Stimulated activated CD4-positive, alpha-beta T cell treated with anti-CD3 and anti-CD28 coated beads, Interleukin-12 subunit alpha, Interleukin-12 subunit beta, amount 100 ng/mL, for 24 hours (primary cell): ENCODE results near the gene PSME3.
"Not testable (repeated sequence)": the region's sequence is repeated elsewhere in the genome, so short reads cannot be mapped to it uniquely, and the experiment has no call there.

Source experiments
- DNase-seq, 2 experiments: peaks; one replicate each; pipeline ENCODE4 v3.0.0-alpha.2; 2020; ENCODE audit warnings: low read depth in 2 of 2

PSME3 gene

DNA sequence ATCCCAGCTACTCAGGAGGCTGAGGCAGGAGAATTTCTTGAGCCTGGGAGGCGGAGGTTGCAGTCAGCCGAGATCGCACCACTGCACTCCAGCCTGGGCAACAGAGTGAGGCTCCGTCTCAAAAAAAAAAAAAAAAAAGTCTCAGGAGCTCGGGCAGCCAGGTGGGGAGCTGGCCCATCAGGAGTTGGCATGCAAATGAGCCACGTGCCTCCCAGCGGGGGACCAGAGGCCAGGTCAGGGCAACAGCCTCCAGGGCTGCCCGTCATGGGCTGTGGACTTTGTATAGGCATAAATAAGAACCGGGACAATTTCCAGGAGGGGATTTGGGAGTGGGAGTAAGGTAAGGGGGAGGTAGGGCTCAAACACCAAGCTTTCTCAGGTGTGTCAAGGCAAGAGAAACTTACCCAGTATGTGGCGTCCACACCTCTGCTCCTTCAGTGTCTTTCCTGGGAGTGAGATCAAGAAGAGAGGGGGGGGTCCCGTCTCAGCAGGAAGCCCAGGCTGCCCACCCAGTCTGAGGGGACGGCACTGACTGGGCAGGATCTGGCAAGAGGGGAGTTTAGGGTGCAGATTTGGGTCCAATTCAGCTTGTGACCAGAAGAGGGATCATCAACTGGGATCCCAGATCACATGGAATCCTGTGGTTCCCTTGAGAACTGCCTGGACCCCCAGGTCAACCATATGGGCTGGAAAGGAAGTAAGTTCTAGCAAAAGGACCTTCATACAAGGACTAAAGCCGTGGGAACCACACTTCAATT is 45.1 kb downstream of the PSME3 start:
- no peak for DNase-seq

DNA sequence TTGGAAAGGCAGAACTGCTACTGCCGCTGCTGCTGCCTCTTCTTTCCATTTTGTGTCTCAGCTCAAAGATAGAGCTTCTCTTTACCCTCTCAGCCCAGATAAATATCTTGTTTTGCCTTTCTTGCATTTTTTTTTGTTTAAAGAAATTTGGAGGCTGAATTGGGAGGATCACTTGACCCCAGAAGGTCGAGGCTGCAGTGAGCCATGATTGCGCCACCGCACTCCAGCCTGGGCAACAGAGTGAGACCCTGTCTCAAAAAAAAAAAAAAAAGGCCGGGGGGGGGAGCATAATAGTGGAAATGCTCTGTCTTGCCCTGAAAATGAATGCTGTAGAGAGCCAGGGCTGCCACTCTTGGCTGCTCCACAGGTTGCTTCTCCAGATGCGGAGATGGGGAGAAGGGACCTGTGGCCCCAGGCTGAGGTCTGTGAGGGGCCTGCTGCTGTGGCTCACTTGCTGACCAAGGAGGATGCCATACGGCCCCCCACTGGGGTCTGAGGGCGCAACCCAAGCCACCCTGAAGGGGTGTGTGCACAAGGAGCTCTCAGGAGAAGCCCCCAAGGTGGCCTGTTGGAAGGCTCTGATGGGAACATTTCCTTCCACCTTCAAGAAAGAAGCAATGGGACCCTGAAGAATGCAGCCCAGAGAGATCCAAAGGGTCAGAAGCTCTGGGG is 45.9 kb downstream of the PSME3 start:
- DNase-seq, result no peak

DNA sequence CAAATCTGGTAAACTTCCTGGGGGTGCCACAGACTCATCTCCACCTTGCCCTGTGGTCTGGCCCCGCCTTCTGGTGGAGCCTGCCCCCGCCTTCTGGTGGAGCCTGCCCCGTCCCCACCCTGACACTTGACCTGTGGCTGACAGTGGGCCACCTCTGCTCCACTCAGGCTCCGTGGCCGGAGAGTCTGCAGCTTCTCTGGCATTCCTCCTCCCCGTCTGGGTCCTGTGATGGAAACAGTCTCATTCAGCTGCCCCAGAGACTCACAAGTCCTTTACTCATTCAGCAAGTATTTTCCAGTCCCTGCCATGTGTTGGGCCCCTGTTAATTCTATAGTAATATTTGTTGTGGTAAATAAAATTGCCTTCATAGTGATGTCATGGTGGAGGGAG is 46.4 kb downstream of the PSME3 start:
- DNase-seq, result no peak

DNA sequence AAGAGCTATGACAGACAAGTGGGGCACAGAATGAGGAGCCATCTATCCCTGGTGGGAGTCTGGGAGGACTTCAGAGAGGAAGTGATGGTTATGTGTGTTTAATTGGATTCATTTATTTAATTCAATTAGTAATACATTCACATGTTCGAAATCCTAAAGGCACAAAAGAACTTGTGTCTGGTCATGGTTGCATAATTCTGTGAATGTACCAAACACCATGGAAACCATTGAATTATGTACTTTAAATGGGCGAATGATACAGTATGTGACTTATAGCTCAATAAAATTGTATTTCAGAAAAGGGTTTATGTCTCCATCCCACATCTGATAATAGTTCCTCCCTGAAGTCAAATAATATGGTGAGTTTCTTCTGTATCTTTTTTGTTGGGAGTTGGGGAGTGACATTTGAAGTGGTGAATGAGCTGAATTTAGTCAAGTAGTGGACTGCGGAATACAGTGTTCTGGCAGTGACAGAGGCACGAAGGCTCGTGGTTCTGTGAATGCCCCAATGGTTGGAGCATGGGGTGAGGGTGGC is 47.6 kb downstream of the PSME3 start:
- DNase-seq, result no peak

DNA sequence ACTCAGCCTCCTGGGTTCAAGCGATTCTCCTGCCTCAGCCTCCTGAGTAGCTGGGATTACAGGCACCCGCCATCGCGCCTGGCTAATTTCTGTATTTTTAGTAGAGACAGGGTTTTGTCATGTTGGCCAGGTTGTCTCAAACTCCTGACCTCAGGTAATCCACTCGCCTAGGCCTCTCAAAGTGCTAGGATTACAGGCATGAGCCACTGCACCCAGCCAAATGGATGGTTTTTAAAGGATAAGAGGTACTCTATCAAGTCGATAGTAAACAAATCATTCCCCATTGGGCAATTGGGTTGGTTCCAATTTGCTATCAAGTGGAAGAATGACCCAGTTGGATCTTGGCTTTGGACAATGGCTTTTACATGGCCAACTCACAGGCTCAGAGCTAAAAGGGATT is 48.5 kb downstream of the PSME3 start:
- DNase-seq, result not testable (repeated sequence)

DNA sequence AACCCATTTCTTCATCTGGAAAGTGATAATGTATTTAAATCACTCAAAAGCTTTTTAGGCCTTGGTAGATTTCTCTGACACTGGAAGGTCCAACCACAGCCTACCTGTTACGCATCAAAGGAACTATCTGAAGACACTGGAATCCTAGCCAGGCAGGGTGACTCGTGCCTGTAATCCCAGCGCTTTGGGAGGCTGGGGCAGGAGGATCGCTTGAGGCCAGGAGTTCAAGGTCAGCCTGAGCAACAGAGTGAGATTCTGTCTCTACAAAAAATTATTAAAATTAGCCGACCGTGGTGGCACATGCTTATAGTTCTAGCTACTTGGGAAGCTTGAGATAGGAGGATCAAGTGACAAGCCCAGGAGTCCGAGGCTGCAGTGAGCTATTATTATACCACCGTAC is 49.0 kb downstream of the PSME3 start:
- DNase-seq, result no peak

DNA sequence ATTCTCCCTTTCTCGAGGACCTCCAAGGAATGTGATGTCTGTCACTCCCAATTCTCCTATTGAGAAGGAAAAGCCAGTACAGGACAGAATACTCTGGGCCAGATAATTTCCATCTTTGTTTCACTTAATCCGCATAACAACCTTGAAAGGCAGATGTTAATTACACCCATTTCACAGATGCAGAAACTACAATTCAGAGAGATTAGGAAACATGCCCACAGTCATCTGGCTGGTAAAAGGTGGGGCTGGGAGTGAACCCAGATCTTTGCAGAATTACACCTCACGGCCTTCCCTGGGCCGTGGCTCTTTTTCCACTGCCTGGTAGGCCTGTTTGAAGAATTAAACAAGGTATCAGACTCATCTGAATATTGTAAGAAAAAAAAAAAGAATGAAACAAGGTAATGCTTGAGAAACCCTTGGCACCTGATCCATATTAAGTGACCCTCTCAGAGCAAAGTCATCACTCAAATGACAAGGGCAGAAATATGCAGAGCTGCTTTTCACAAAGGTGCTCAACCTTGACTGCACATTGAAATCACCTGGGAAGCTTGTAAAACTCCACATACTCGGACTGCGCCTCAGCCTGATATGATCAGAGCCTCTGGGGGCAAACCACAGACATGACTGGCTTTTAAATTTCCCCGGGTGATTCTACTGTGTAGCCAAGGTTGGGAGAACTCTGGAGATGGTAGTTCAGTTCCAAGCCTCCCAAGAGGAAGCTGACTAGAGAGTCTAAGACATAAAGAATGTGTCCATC is 50.8 kb downstream of the PSME3 start:
- DNase-seq, result no peak

DNA sequence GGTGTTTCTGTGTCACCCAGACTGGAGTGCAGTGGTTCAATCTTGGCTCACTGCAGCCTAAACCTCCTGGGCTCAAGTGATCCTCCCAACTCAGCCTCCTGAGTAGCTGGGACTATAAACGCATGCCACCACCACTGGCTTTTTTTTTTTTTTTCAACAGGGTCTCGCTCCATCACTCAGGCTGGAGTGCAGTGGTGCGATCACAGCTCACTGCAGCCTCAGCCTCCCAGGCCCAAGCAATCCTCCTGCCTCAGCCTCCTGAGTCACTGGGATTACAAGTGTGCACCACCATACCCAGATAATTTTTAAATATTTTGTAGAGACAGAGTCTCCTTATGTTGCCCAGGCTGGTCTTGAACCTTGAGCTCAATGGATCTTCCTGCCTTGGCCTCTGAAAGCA is 52.6 kb downstream of the PSME3 start:
- not testable (repeated sequence) for DNase-seq

DNA sequence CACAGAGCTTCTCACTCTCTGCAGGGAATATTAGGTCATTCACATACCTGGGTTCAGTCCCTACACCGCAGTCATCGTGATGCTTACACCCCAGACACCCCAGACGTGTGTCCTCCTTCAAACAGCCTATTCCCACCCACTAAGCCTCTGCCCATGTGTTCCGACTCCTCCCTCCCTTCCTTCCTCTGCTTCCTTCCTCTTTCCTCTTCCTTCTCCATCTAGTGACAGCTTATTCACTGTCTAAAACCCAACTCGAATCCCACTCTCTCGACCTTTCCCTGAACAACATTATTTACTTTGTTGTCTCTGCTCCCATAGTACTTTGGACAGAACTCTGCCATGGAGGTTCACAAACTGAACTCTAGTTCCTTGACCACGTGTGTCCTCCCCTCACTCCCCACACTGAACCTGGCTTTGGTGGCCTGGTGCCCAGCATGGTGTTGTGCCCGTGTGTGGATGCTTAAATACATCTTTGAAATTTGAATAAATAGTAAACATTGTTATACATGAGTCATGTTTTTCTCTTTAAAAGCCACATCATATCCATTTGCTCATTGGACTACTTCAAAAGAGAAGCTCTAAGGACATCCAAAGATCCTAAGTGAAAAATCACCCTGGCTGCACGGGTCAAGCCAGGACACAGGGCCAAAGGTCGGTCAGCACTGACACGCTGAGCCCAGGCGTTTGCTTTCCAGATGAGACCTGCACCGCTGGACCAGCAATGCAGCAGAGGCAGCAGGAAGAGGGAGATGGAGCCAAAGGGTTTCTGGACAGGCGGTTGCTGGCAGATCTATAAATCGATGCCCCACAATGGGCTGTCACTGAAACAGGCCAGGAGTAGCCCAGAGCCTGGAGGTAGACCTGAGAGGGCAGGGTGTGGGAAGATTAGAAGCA is 53.3 kb downstream of the PSME3 start:
- DNase-seq, result no peak

DNA sequence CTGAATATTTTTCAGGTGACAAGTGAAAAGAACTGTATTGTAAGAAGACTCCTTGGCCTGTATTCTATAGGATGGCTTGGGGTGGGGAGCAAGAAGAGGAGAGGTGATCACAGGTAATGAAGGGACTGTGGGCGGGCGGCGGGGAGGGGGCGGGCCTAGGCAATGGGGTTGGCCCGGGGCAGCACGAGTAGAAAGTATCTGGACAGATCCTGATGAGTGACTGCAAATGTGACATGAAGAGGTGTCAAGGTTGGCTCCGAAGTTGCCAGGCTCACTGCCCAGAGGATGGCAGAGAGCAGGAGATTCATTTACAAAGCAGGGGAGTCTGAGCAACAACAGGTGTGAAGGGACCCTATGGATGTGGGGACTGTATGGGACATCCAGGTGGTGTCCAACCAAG is 56.6 kb downstream of the PSME3 start:
- no peak for DNase-seq

DNA sequence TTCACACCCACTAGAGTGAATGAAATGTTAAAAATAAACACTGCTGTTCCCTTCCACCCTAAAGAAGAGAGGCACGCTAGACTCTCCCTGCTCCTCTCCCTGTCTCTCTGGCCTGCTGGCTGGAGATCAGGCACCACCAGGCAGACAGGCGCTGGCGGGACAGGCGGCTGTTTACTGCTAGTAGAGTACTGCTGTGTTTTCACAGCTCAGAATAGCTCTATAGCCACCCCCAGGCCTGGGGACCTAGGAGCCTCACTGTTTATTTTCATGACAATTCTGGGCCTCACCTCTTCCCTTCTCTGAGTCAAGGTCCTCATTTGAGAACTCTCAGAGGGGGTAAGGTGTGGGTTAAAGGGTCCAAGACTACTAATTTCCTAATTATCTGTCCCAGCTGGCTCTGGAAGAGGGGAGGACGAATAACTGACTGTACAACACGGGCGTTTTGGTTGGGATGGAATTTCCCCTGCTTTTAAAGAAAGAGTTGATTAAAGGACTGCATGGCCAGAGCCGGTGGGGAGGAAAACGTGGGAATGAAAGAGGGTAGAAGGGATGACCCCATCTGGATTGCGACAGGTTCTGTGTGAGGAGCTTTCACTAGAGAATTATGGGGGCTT is 58.4 kb downstream of the PSME3 start:
- no peak for DNase-seq

DNA sequence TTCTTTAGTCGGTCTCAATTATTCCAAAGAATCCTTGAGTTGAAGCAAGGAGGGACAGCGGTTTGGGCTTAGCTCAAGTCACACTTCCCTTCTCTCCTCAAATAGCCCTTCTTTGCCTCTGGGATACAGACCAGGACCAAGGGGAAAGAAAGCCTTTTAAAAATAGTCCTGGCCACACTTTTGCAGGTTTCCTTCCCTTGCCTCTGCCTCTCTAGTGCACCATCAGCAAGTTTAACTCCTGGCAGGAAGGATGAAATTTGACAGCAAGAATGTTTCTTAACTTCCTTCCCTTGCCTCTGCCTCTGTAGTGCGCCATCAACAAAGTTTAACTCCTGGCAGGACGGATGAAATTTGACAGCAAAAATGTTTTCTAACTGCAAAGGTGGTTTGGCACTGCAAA is 60.2 kb downstream of the PSME3 start:
- no peak for DNase-seq
